Liver (tissue), 3 donors: Measurements from ENCODE around the gene ARHGAP33.

Experiments used
- CTCF ChIP-seq: fragments of 150-350 bp; IDR thresholded peaks from 2 replicates; pipeline ENCODE4 v1.5.1; 2017; ENCODE audit warnings: improper control_type of control experiment, low read depth, low read length; ENCODE audit not compliant: missing input control
- EGR1 ChIP-seq, 2 donors: IDR thresholded peaks; 2 replicates each; pipeline ENCODE4 v1.6.1; 2016 to 2018; ENCODE audit warnings: antibody characterized with exemption in 2 of 2, low read depth in 2 of 2
- RXRA ChIP-seq, 2 donors: IDR thresholded peaks; 2 replicates each; pipeline ENCODE4 v1.6.1; 2017 to 2018; ENCODE audit warnings: antibody characterized with exemption in 2 of 2, mild to moderate bottlenecking in 1 of 2
- TAF1 ChIP-seq: conservative IDR thresholded peaks from 2 replicates; pipeline ENCODE4 v1.6.1; 2016; ENCODE audit warnings: antibody characterized with exemption, mild to moderate bottlenecking
- ZBTB33 ChIP-seq: IDR thresholded peaks from 2 replicates; pipeline ENCODE4 v1.6.1; 2016; ENCODE audit warnings: antibody characterized with exemption
- donor health status: healthy.
- donor health status: healthy.

- no peak for TF ChIP-seq CTCF
- TF ChIP-seq TAF1, result no peak
- no peak for TF ChIP-seq ZBTB33
- TF ChIP-seq RXRA (IDR thresholded peaks at IDR 0.05), result no peak
- TF ChIP-seq EGR1 (IDR thresholded peaks at IDR 0.05; ENCODE audit: low read depth in 2 of 2), result no peak
Measured at GRCh38 chr19:35789195-35789977, 14.0 kb downstream of the ARHGAP33 start.
